GM12864 (cell line): ENCODE results near the gene ZDHHC1.

ENCODE experiments used
- DNase-seq: peaks from one replicate; pipeline ENCODE4 v3.0.0-alpha.2; 2011; ENCODE audit warnings: low read depth
- H3K4me3 ChIP-seq: 2 replicates; pipeline ENCODE4 v1.5.1; 2011; ENCODE audit warnings: mild to moderate bottlenecking, low read depth, low read length, control low read depth
- CTCF ChIP-seq: IDR thresholded peaks from 2 replicates; pipeline ENCODE4 v1.5.1; 2011; ENCODE audit warnings: low read depth, mild to moderate bottlenecking, moderate library complexity, low read length, control low read depth, inconsistent platforms; ENCODE audit errors: missing control alignments

The ZDHHC1 gene

GRCh38 chr16:67448580-67448979 lies 32.3 kb upstream of the ZDHHC1 start:
- no peak overlapping the region for H3K4me3 ChIP-seq
- no peak for TF ChIP-seq CTCF
- no peak for DNase-seq

GRCh38 chr16:67447508-67448076 lies 31.3 kb upstream of the ZDHHC1 start:
- no peak overlapping the region for H3K4me3 ChIP-seq
- peak; percentile 16 for DNase-seq
- peak; percentile 82 for TF ChIP-seq CTCF

GRCh38 chr16:67446968-67447507 lies 30.8 kb upstream of the ZDHHC1 start:
- no peak for TF ChIP-seq CTCF
- H3K4me3 ChIP-seq: no peak overlapping the region
- no peak for DNase-seq

- TF ChIP-seq CTCF: no peak
- no peak for DNase-seq
Measured at GRCh38 chr16:67445913-67446907, 29.9 kb upstream of the ZDHHC1 start.

GRCh38 chr16:67445441-67445912 lies 29.2 kb upstream of the ZDHHC1 start:
- H3K4me3 ChIP-seq: no peak overlapping the region
- DNase-seq: no peak
- TF ChIP-seq CTCF: no peak

More at GRCh38 chr16:67445913-67446907, 29.9 kb upstream of the ZDHHC1 start:
- no peak overlapping the region for H3K4me3 ChIP-seq

- no peak for TF ChIP-seq CTCF
- DNase-seq: no peak
- no peak overlapping the region for H3K4me3 ChIP-seq
Measured at GRCh38 chr16:67445126-67445426, 28.8 kb upstream of the ZDHHC1 start.
